WTC11 (cell line): Measurements from ENCODE around the gene NMBR. TPM values are rescaled to one million over a fixed set of nuclear protein-coding genes. Genes with fewer than 3 reads are reported as not detected.

Source experiments
- ATAC-seq: fragments of 200-7000 bp; cut with Tn5 transposase; 2 replicates; pipeline ENCODE4 v1.10.0; 2021; ENCODE audit warnings: mild to moderate bottlenecking, moderate library complexity
- CTCF ChIA-PET: fragments of 300-600 bp; sonication (Branson Sonifier 250); formaldehyde crosslinking; loops from one replicate; lab custom pipeline; 2021; ENCODE audit warnings: antibody characterized with exemption; lab: Charles Lee
- POLR2A ChIA-PET: fragments of 350-600 bp; sonication (Branson Sonifier 250); formaldehyde crosslinking; loops from one replicate; lab custom pipeline; 2021; ENCODE audit warnings: antibody characterized with exemption; lab: Charles Lee
- DNase-seq: peaks from one replicate; pipeline ENCODE4 v3.0.0; 2021; ENCODE audit warnings: low spot score
- H3K27ac Mint-ChIP-seq: 2 replicates; pipeline ENCODE4 v1.8.0; 2021; ENCODE audit warnings: mixed read lengths
- H3K27me3 Mint-ChIP-seq: 2 replicates; pipeline ENCODE4 v1.8.0; 2021; ENCODE audit warnings: low read depth, mild to moderate bottlenecking, moderate library complexity, mixed read lengths
- H3K36me3 Mint-ChIP-seq: 2 replicates; pipeline ENCODE4 v1.8.0; 2021; ENCODE audit warnings: mixed read lengths
- H3K4me1 Mint-ChIP-seq: 2 replicates; pipeline ENCODE4 v1.8.0; 2022; ENCODE audit warnings: mixed read lengths
- H3K4me3 Mint-ChIP-seq: 2 replicates; pipeline ENCODE4 v1.8.0; 2021; ENCODE audit warnings: mild to moderate bottlenecking, moderate library complexity, mixed read lengths
- H3K9me3 Mint-ChIP-seq: 2 replicates; pipeline ENCODE4 v1.8.0; 2021; ENCODE audit warnings: mixed read lengths
- ARID4B ChIP-seq: sonication (generic); formaldehyde crosslinking; IDR thresholded peaks from 2 replicates; pipeline ENCODE4 v1.8.0; 2023; ENCODE audit warnings: missing genetic modification reagents, mild to moderate bottlenecking, borderline replicate concordance
- E2F4 ChIP-seq: sonication (generic); formaldehyde crosslinking; IDR thresholded peaks from 2 replicates; pipeline ENCODE4 v1.8.1; 2022; ENCODE audit warnings: low read depth, mild to moderate bottlenecking, moderate library complexity, missing genetic modification reagents, borderline replicate concordance
- FOXK1 ChIP-seq: sonication (generic); formaldehyde crosslinking; IDR thresholded peaks from 2 replicates; pipeline ENCODE4 v1.8.0; 2022; ENCODE audit warnings: mild to moderate bottlenecking, moderate library complexity, missing genetic modification reagents
- GRHL2 ChIP-seq: fragments of 250-450 bp; sonication (Bioruptor Pico); IDR thresholded peaks from 2 replicates; pipeline ENCODE4 v1.8.0; 2022; ENCODE audit warnings: mild to moderate bottlenecking, moderate library complexity; ENCODE audit not compliant: insufficient replicate concordance, severe bottlenecking
- MLX ChIP-seq: sonication (generic); formaldehyde crosslinking; IDR thresholded peaks from 2 replicates; pipeline ENCODE4 v1.8.1; 2023; ENCODE audit warnings: mild to moderate bottlenecking, missing genetic modification reagents, moderate library complexity
- NFATC4 ChIP-seq: fragments of 250-450 bp; sonication (Bioruptor Pico); IDR thresholded peaks from 2 replicates; pipeline ENCODE4 v1.9.0; 2021; ENCODE audit warnings: mild to moderate bottlenecking
- RELA ChIP-seq: sonication (generic); formaldehyde crosslinking; IDR thresholded peaks from 2 replicates; pipeline ENCODE4 v1.8.1; 2022; ENCODE audit warnings: missing genetic modification reagents, mild to moderate bottlenecking, borderline replicate concordance
- STAT6 ChIP-seq: sonication (generic); formaldehyde crosslinking; conservative IDR thresholded peaks from 2 replicates; pipeline ENCODE4 v1.8.1; 2023; ENCODE audit warnings: mild to moderate bottlenecking, low read depth, missing genetic modification reagents, moderate library complexity
- TCF7 ChIP-seq: sonication (generic); formaldehyde crosslinking; IDR thresholded peaks from 2 replicates; pipeline ENCODE4 v1.8.0; 2022; ENCODE audit warnings: mild to moderate bottlenecking, low read depth, missing genetic modification reagents, moderate library complexity
- TEAD1 ChIP-seq: sonication (generic); formaldehyde crosslinking; IDR thresholded peaks from 2 replicates; pipeline ENCODE4 v1.8.0; 2022; ENCODE audit warnings: mild to moderate bottlenecking, missing genetic modification reagents
- USF1 ChIP-seq: sonication (generic); formaldehyde crosslinking; IDR thresholded peaks from 2 replicates; pipeline ENCODE4 v1.8.0; 2022; ENCODE audit warnings: mild to moderate bottlenecking, missing genetic modification reagents
- USF2 ChIP-seq: sonication (generic); formaldehyde crosslinking; IDR thresholded peaks from 2 replicates; pipeline ENCODE4 v1.8.1; 2023; ENCODE audit warnings: mild to moderate bottlenecking, missing genetic modification reagents, moderate library complexity
- ZBTB21 ChIP-seq: sonication (generic); formaldehyde crosslinking; IDR thresholded peaks from 2 replicates; pipeline ENCODE4 v1.8.1; 2023; ENCODE audit warnings: mild to moderate bottlenecking, missing genetic modification reagents, borderline replicate concordance
- ZNF121 ChIP-seq: sonication (generic); formaldehyde crosslinking; IDR thresholded peaks from 2 replicates; pipeline ENCODE4 v1.8.0; 2023; ENCODE audit warnings: missing genetic modification reagents
- ZNF219 ChIP-seq: sonication (generic); formaldehyde crosslinking; IDR thresholded peaks from 2 replicates; pipeline ENCODE4 v1.8.0; 2023; ENCODE audit warnings: missing genetic modification reagents, mild to moderate bottlenecking, borderline replicate concordance
- ZNF232 ChIP-seq: sonication (generic); formaldehyde crosslinking; IDR thresholded peaks from 2 replicates; pipeline ENCODE4 v1.8.0; 2022; ENCODE audit warnings: mild to moderate bottlenecking, missing genetic modification reagents
- ZNF416 ChIP-seq: fragments of 250-450 bp; sonication (Bioruptor Pico); IDR thresholded peaks from 2 replicates; pipeline ENCODE4 v1.9.0; 2021; ENCODE audit warnings: mild to moderate bottlenecking, inconsistent platforms
- ZNF671 ChIP-seq: fragments of 250-450 bp; sonication (Bioruptor Pico); IDR thresholded peaks from 2 replicates; pipeline ENCODE4 v1.8.0; 2021; ENCODE audit warnings: mild to moderate bottlenecking
- total RNA-seq: library from RNA; stranded (reverse); gene quantifications from 3 replicates; pipeline ENCODE4 v1.2.3, GENCODE V29; 2021
- TF ChIP-seq, protein P1 (sequence below): fragments of 250-450 bp; sonication (Bioruptor Pico); IDR thresholded peaks from 2 replicates; pipeline ENCODE4 v2.1.2; 2022; ENCODE audit warnings: mild to moderate bottlenecking, moderate library complexity
- TF ChIP-seq, protein P2 (sequence below): sonication (generic); formaldehyde crosslinking; IDR thresholded peaks from 2 replicates; pipeline ENCODE4 v1.8.0; 2023; ENCODE audit warnings: missing genetic modification reagents

The NMBR gene
- total RNA-seq, 1 experiment from 2014 or later, result not detected

GRCh38 chr6:142193621-142194020 lies 46.7 kb upstream of the NMBR start:
- DNase-seq (no peak), ATAC-seq (no peak)
- Mint-ChIP-seq H3K9me3 (no peaks in the 10 kb centered on the region), H3K27me3 (no peaks in the 10 kb centered on the region), H3K36me3 (peaks cover 3% of the 10 kb centered on the region), H3K27ac (no peak overlapping the region), H3K4me3 (no peak overlapping the region), H3K4me1 (no peaks in the 10 kb centered on the region)
- ChIA-PET POLR2A (no interaction called here), CTCF (no interaction called here)
- TF ChIP-seq, protein P1, sequence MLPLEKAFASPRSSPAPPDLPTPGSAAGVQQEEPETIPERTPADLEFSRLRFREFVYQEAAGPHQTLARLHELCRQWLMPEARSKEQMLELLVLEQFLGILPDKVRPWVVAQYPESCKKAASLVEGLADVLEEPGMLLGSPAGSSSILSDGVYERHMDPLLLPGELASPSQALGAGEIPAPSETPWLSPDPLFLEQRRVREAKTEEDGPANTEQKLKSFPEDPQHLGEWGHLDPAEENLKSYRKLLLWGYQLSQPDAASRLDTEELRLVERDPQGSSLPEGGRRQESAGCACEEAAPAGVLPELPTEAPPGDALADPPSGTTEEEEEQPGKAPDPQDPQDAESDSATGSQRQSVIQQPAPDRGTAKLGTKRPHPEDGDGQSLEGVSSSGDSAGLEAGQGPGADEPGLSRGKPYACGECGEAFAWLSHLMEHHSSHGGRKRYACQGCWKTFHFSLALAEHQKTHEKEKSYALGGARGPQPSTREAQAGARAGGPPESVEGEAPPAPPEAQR (CRISPR knock-in tag), result no peak
- TF ChIP-seq, protein P2, sequence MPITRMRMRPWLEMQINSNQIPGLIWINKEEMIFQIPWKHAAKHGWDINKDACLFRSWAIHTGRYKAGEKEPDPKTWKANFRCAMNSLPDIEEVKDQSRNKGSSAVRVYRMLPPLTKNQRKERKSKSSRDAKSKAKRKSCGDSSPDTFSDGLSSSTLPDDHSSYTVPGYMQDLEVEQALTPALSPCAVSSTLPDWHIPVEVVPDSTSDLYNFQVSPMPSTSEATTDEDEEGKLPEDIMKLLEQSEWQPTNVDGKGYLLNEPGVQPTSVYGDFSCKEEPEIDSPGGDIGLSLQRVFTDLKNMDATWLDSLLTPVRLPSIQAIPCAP (CRISPR knock-in tag), result no peak
- TF ChIP-seq MLX (CRISPR knock-in tag) (no peak), ZNF232 (CRISPR knock-in tag) (no peak), TEAD1 (no peak), ARID4B (CRISPR knock-in tag) (no peak), ZNF416 (no peak), USF1 (CRISPR knock-in tag) (no peak), RELA (no peak), ZNF121 (no peak), NFATC4 (CRISPR knock-in tag) (no peak), ZNF219 (CRISPR knock-in tag) (no peak), GRHL2 (CRISPR knock-in tag) (no peak), FOXK1 (CRISPR knock-in tag) (no peak), USF2 (CRISPR knock-in tag) (no peak), STAT6 (CRISPR knock-in tag) (no peak), E2F4 (CRISPR knock-in tag) (no peak), ZNF671 (CRISPR knock-in tag) (no peak), TCF7 (no peak), ZBTB21 (CRISPR knock-in tag) (no peak)
